CD4-positive, alpha-beta T cell (primary cell): ENCODE data around the gene PCID2. TPM values are rescaled to one million over a fixed set of nuclear protein-coding genes. Genes with fewer than 3 reads are reported as not detected.

Experiments used
- ATAC-seq: fragments of 200-7000 bp; cut with Tn5 transposase; one replicate; pipeline ENCODE4 v1.10.0; 2022; ENCODE audit warnings: mild to moderate bottlenecking; ENCODE audit not compliant: poor library complexity
- CTCF ChIA-PET: fragments of 350-600 bp; sonication (Branson Sonifier 250); formaldehyde crosslinking; loops from one replicate; lab custom pipeline; 2021; ENCODE audit warnings: antibody characterized with exemption, inconsistent platforms; lab: Charles Lee
- POLR2A ChIA-PET: fragments of 350-600 bp; sonication (Branson Sonifier 250); formaldehyde crosslinking; loops from one replicate; lab custom pipeline; 2021; ENCODE audit warnings: antibody characterized with exemption, inconsistent platforms; lab: Charles Lee
- DNase-seq, 14 experiments: peaks; one replicate each; pipeline ENCODE4 v3.0.0-alpha.2; 2013 to 2020; ENCODE audit warnings: mixed read lengths in 2 of 14
- H3K27ac ChIP-seq, 2 donors: one replicate each; pipeline versions ENCODE4 v1.5.1 to v1.7.0; 2013; ENCODE audit warnings: low read length in 2 of 2, low read depth in 1 of 2, mild to moderate bottlenecking in 1 of 2
- H3K27me3 ChIP-seq, 2 experiments: 1 replicate in 1 of 2; 2 replicates in 1 of 2; pipeline versions ENCODE4 v1.6.1 to v1.7.0; 2013; ENCODE audit warnings: low read length in 2 of 2, control low read depth in 1 of 2, mild to moderate bottlenecking in 1 of 2, moderate library complexity in 1 of 2; ENCODE audit not compliant: insufficient read depth in 2 of 2, control insufficient read depth in 1 of 2
- H3K36me3 ChIP-seq: one replicate; pipeline ENCODE4 v1.6.1; 2013; ENCODE audit warnings: low read length, control low read depth; ENCODE audit not compliant: insufficient read depth
- H3K4me1 ChIP-seq: one replicate; pipeline ENCODE4 v1.6.1; 2013; ENCODE audit warnings: low read length, control low read depth; ENCODE audit not compliant: insufficient read depth
- H3K4me3 ChIP-seq: one replicate; pipeline ENCODE4 v1.5.1; 2013; ENCODE audit warnings: mild to moderate bottlenecking, low read length, moderate library complexity
- H3K9me3 ChIP-seq, 2 experiments: 1 replicate in 1 of 2; 2 replicates in 1 of 2; pipeline versions ENCODE4 v1.6.1 to v1.7.0; 2013; ENCODE audit warnings: low read length in 2 of 2, mild to moderate bottlenecking in 2 of 2, control low read depth in 1 of 2, moderate library complexity in 1 of 2; ENCODE audit not compliant: control insufficient read depth in 1 of 2, insufficient read depth in 1 of 2
- H3K27ac Mint-ChIP-seq: one replicate; pipeline ENCODE4 v1.8.0; 2020; ENCODE audit warnings: mixed read lengths
- H3K27me3 Mint-ChIP-seq: one replicate; pipeline ENCODE4 v1.8.0; 2021; ENCODE audit warnings: mixed read lengths
- H3K36me3 Mint-ChIP-seq: one replicate; pipeline ENCODE4 v1.8.0; 2021; ENCODE audit warnings: low read depth, mixed read lengths
- H3K4me1 Mint-ChIP-seq: one replicate; pipeline ENCODE4 v1.8.0; 2021; ENCODE audit warnings: low read depth, mixed read lengths
- H3K4me3 Mint-ChIP-seq: one replicate; pipeline ENCODE4 v1.8.0; 2020; ENCODE audit warnings: mild to moderate bottlenecking, mixed read lengths
- H3K9me3 Mint-ChIP-seq: one replicate; pipeline ENCODE4 v1.8.0; 2020; ENCODE audit warnings: mixed read lengths
- intact Hi-C, 2 experiments: fragments of 100-400 bp; cut with DNase I in 1 of 2; cut with micrococcal nuclease in 1 of 2; formaldehyde crosslinking; loops; one replicate each; pipeline versions ENCODE4 v1.15.1 to v1.9.0; 2023 to 2025; cut with DNase I, micrococcal nuclease
- total RNA-seq, 174 experiments: library from RNA in 2 of 174; stranded (reverse) in 2 of 174; gene quantifications; one replicate each; pipeline ENCODE4 v1.2.3 and lab custom pipeline; 2021 to 2026
- TF ChIP-seq, protein P1 (sequence below): fragments of 200-600 bp; IDR thresholded peaks from one replicate; pipeline ENCODE4 v1.8.0; 2022; ENCODE audit warnings: antibody characterized with exemption, mild to moderate bottlenecking

Gene PCID2
- total RNA-seq, 2 experiments from 2014 or later = 33.6 to 33.7 TPM

DNA sequence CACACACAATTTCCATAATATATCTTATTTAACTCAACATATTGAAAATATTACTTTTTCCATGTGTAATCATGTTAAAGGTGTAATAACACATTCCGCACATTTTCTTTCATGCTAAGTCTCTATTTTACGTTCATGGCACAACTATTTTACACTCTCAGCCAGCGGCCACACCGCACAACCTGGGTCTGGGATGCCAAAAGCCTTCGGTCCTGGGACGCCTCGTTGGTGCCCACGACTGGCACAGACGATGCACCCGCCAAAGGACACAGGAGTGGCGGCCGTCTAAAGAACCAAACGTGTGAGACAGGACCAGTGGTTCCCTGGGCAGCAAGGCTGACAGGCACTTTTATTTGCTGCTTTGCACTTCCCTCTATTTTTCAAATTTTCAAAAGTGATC, 60.1 kb downstream of the PCID2 start:
- no peaks in the 10 kb centered on the region for H3K9me3 Mint-ChIP-seq
- no peak overlapping the region for H3K27ac Mint-ChIP-seq
- Histone ChIP-seq H3K27ac (no peak overlapping the region), H3K36me3 (no peaks in the 10 kb centered on the region), H3K4me3 (no peak overlapping the region), H3K4me1 (peaks cover 19% of the 10 kb centered on the region), H3K27me3 (peaks cover 0 to 3% of the 10 kb centered on the region in 2 experiments), H3K9me3 (peaks cover 0 to 7% of the 10 kb centered on the region in 2 experiments)
- no peaks in the 10 kb centered on the region for H3K27me3 Mint-ChIP-seq
- intact Hi-C loops = no loop called here
- H3K36me3 Mint-ChIP-seq = peaks cover 1% of the 10 kb centered on the region
- H3K4me3 Mint-ChIP-seq = no peak overlapping the region
- TF ChIP-seq, protein P1, sequence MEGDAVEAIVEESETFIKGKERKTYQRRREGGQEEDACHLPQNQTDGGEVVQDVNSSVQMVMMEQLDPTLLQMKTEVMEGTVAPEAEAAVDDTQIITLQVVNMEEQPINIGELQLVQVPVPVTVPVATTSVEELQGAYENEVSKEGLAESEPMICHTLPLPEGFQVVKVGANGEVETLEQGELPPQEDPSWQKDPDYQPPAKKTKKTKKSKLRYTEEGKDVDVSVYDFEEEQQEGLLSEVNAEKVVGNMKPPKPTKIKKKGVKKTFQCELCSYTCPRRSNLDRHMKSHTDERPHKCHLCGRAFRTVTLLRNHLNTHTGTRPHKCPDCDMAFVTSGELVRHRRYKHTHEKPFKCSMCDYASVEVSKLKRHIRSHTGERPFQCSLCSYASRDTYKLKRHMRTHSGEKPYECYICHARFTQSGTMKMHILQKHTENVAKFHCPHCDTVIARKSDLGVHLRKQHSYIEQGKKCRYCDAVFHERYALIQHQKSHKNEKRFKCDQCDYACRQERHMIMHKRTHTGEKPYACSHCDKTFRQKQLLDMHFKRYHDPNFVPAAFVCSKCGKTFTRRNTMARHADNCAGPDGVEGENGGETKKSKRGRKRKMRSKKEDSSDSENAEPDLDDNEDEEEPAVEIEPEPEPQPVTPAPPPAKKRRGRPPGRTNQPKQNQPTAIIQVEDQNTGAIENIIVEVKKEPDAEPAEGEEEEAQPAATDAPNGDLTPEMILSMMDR = no peak
- H3K4me1 Mint-ChIP-seq = peaks cover 10% of the 10 kb centered on the region
- DNase-seq (no peak), ATAC-seq (no peak)
- ChIA-PET CTCF (no interaction called here), POLR2A (no interaction called here)

DNA sequence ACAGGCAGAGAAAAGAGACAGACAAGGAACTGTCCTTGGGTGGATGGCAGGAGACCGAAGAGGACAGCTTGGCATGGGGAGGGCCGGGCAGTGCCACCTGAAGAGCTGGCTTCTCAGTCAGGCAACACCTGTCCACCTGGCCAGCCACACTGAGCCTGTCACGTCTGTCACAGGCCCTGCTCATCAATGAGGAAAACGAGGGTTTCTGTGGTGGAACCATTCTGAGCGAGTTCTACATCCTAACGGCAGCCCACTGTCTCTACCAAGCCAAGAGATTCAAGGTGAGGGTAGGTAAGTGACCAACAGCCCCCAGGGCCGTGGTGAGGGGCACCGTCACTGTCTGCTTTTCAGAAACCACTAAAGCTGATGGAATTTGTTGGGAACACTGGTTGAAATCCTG, 61.3 kb downstream of the PCID2 start:
- no peak overlapping the region for H3K27ac Mint-ChIP-seq
- H3K36me3 Mint-ChIP-seq = no peaks in the 10 kb centered on the region
- DNase-seq (no peak), ATAC-seq (no peak)
- ChIA-PET POLR2A (no interaction called here), CTCF (no interaction called here)
- Histone ChIP-seq H3K27me3 (peaks cover 0 to 3% of the 10 kb centered on the region in 2 experiments), H3K9me3 (peaks cover 0 to 7% of the 10 kb centered on the region in 2 experiments), H3K4me3 (no peak overlapping the region), H3K4me1 (peaks cover 7% of the 10 kb centered on the region), H3K36me3 (no peaks in the 10 kb centered on the region), H3K27ac (no peak overlapping the region)
- TF ChIP-seq, protein P1 = no peak
- no peaks in the 10 kb centered on the region for H3K9me3 Mint-ChIP-seq
- intact Hi-C loops = no loop called here
- H3K4me3 Mint-ChIP-seq = no peak overlapping the region
- no peaks in the 10 kb centered on the region for H3K27me3 Mint-ChIP-seq
- H3K4me1 Mint-ChIP-seq = peaks cover 2% of the 10 kb centered on the region

DNA sequence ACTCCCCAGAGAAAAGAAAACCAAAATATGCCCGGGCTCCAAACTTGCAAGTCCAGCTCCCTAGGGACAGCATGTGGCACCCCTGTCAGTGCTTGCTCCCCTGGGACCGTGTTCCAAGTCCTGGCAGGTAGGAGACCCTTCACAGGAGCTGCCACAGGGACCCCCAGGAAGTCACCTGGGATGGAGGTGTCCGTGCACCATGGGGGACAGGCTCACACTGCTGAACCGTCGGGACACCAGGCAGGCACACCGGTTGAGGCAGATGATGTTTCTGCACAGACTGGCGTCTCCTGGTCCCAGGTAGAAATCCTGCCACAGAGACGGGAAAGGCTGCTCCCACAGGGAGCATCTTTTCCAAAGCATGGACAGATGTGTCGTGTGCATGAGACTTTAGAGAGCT, 61.7 kb downstream of the PCID2 start:
- no peak for ATAC-seq
- no peak overlapping the region for H3K4me3 ChIP-seq
- H3K36me3 ChIP-seq = no peaks in the 10 kb centered on the region
- H3K27me3 ChIP-seq = peaks cover 0 to 3% of the 10 kb centered on the region in 2 experiments
- CTCF ChIA-PET = no interaction called here
- no peaks in the 10 kb centered on the region for H3K27me3 Mint-ChIP-seq
- no peaks in the 10 kb centered on the region for H3K9me3 Mint-ChIP-seq
- POLR2A ChIA-PET = no interaction called here
- TF ChIP-seq, protein P1 = no peak
- peaks cover 2% of the 10 kb centered on the region for H3K4me1 ChIP-seq
- intact Hi-C loops = no loop called here
- H3K36me3 Mint-ChIP-seq = no peaks in the 10 kb centered on the region
- peaks cover 0 to 7% of the 10 kb centered on the region in 2 experiments for H3K9me3 ChIP-seq
- no peak overlapping the region for H3K27ac Mint-ChIP-seq
- no peak overlapping the region for H3K4me3 Mint-ChIP-seq
- no peaks in the 10 kb centered on the region for H3K4me1 Mint-ChIP-seq
- H3K27ac ChIP-seq = no peak overlapping the region
- DNase-seq = no peak
